Caco-2 (cell line): Measurements from ENCODE around the gene ASF1B. TPM values are rescaled to one million over a fixed set of nuclear protein-coding genes. Genes with fewer than 3 reads are reported as not detected.

ENCODE experiments used
- BruUV-seq: library from RNA; stranded (reverse); fragments of 400-500 nt; replicated peaks from 2 replicates; lab custom pipeline; 2021; lab: Mats Ljungman, UMichigan
- CTCF ChIA-PET: fragments of 300-600 bp; sonication (Branson Sonifier 250); formaldehyde crosslinking; loops from one replicate; lab custom pipeline; 2022; ENCODE audit warnings: antibody characterized with exemption; lab: Charles Lee
- POLR2A ChIA-PET: fragments of 300-600 bp; sonication (Branson Sonifier 250); formaldehyde crosslinking; loops from one replicate; lab custom pipeline; 2022; ENCODE audit warnings: antibody characterized with exemption; lab: Charles Lee
- DNase-seq, 2 experiments: peaks; one replicate each; pipeline versions ENCODE4 v3.0.0 to v3.0.0-alpha.2; 2020 to 2022
- H3K27me3 ChIP-seq: replicated peaks from 2 replicates; pipeline ENCODE4 v1.6.0; 2011; ENCODE audit warnings: low read length; ENCODE audit not compliant: control insufficient read depth, insufficient read depth
- H3K36me3 ChIP-seq: 2 replicates; pipeline ENCODE4 v1.5.1; 2011; ENCODE audit warnings: low read length; ENCODE audit not compliant: control insufficient read depth, insufficient read depth
- H3K4me1 ChIP-seq: fragments of 250-450 bp; sonication (Bioruptor Pico); 2 replicates; pipeline ENCODE4 v1.5.1; 2020; ENCODE audit warnings: mild to moderate bottlenecking
- H3K4me3 ChIP-seq: 2 replicates; pipeline ENCODE4 v1.5.1; 2011; ENCODE audit warnings: low read depth, mild to moderate bottlenecking, control low read depth, low read length
- H3K9me3 ChIP-seq: fragments of 250-450 bp; sonication (Bioruptor Pico); 2 replicates; pipeline ENCODE4 v1.5.1; 2020; ENCODE audit warnings: mild to moderate bottlenecking, moderate library complexity
- H3K27ac Mint-ChIP-seq: one replicate; pipeline ENCODE4 v1.8.0; 2022; ENCODE audit warnings: mixed read lengths; ENCODE audit not compliant: unreplicated experiment
- H3K27me3 Mint-ChIP-seq: one replicate; pipeline ENCODE4 v1.8.0; 2022; ENCODE audit warnings: mixed read lengths; ENCODE audit not compliant: insufficient read depth, unreplicated experiment
- H3K36me3 Mint-ChIP-seq: one replicate; pipeline ENCODE4 v1.8.0; 2022; ENCODE audit warnings: mild to moderate bottlenecking, mixed read lengths; ENCODE audit not compliant: insufficient read depth, unreplicated experiment
- H3K4me1 Mint-ChIP-seq: one replicate; pipeline ENCODE4 v1.8.0; 2022; ENCODE audit warnings: low read depth, mixed read lengths; ENCODE audit not compliant: unreplicated experiment
- H3K4me3 Mint-ChIP-seq: one replicate; pipeline ENCODE4 v1.8.0; 2022; ENCODE audit warnings: mild to moderate bottlenecking, moderate library complexity, mixed read lengths; ENCODE audit not compliant: unreplicated experiment
- H3K9me3 Mint-ChIP-seq: one replicate; pipeline ENCODE4 v1.8.0; 2022; ENCODE audit warnings: mixed read lengths; ENCODE audit not compliant: unreplicated experiment
- CTCF ChIP-seq, 2 experiments: fragments of 200-600 bp in 1 of 2; IDR thresholded peaks; 1 replicate in 1 of 2; 2 replicates in 1 of 2; pipeline versions ENCODE4 v1.5.1 to v1.8.0; 2011 to 2022; ENCODE audit warnings: antibody characterized with exemption in 1 of 2, control low read depth in 1 of 2, inconsistent platforms in 1 of 2, low read depth in 1 of 2, low read length in 1 of 2, mild to moderate bottlenecking in 1 of 2, moderate library complexity in 1 of 2; ENCODE audit not compliant: insufficient read depth in 1 of 2, severe bottlenecking in 1 of 2, unreplicated experiment in 1 of 2
- intact Hi-C: fragments of 100-400 bp; cut with micrococcal nuclease; formaldehyde crosslinking; loops from one replicate; pipeline ENCODE4 v1.10.0; 2022; ENCODE audit not compliant: unreplicated experiment
- total RNA-seq: library from RNA; stranded (reverse); gene quantifications from 2 replicates; pipeline ENCODE4 v1.2.3, GENCODE V29; 2022

Gene ASF1B
- total RNA-seq, 1 experiment from 2014 or later = 40.2 TPM

- H3K4me1 ChIP-seq = peaks cover 13% of the 10 kb centered on the region
- Mint-ChIP-seq H3K27me3 (no peaks in the 10 kb centered on the region), H3K9me3 (no peaks in the 10 kb centered on the region), H3K4me3 (no peak overlapping the region), H3K4me1 (peaks cover 8% of the 10 kb centered on the region), H3K36me3 (peaks cover 50% of the 10 kb centered on the region), H3K27ac (no peak overlapping the region)
- no peak overlapping the region for H3K4me3 ChIP-seq
- ChIA-PET CTCF (no interaction called here), POLR2A (no interaction called here)
- TF ChIP-seq CTCF (IDR thresholded peaks at IDR 0.05; ENCODE audit: insufficient read depth in 1 of 2, low read depth in 1 of 2, low read length in 1 of 2, severe bottlenecking in 1 of 2, unreplicated experiment in 1 of 2) = no peak
- H3K36me3 ChIP-seq = peaks cover 1% of the 10 kb centered on the region; the same call in 1 of the 2 replicates
- intact Hi-C loops = no loop called here
- DNase-seq = no peak
- no peaks in the 10 kb centered on the region for H3K9me3 ChIP-seq
- no peaks in the 10 kb centered on the region for H3K27me3 ChIP-seq
- BruUV-seq = no TSS peak
These were observed 15.9 kb downstream of the ASF1B start for GRCh38 chr19:14120497-14120780.

GRCh38 chr19:14119644-14120496 is 16.5 kb downstream of the ASF1B start:
- Histone ChIP-seq H3K9me3 (no peaks in the 10 kb centered on the region), H3K4me3 (no peak overlapping the region), H3K36me3 (peaks cover 1% of the 10 kb centered on the region; the same call in 1 of the 2 replicates), H3K4me1 (peaks cover 13% of the 10 kb centered on the region), H3K27me3 (no peaks in the 10 kb centered on the region)
- no peaks in the 10 kb centered on the region for H3K9me3 Mint-ChIP-seq
- H3K36me3 Mint-ChIP-seq = peaks cover 50% of the 10 kb centered on the region
- intact Hi-C loops = loop anchor here (2.0 to 5.0 kb wide), 2 partner anchors 17 to 38 kb away; partner anchors contain the start of gene ASF1B
- H3K27ac Mint-ChIP-seq = no peak overlapping the region
- no peak for DNase-seq
- BruUV-seq = no TSS peak
- H3K4me3 Mint-ChIP-seq = no peak overlapping the region
- H3K4me1 Mint-ChIP-seq = peaks cover 8% of the 10 kb centered on the region
- CTCF ChIA-PET = no interaction called here
- POLR2A ChIA-PET = no interaction called here
- no peaks in the 10 kb centered on the region for H3K27me3 Mint-ChIP-seq
- no peak for TF ChIP-seq CTCF (IDR thresholded peaks at IDR 0.05; ENCODE audit: insufficient read depth in 1 of 2, low read depth in 1 of 2, low read length in 1 of 2, severe bottlenecking in 1 of 2, unreplicated experiment in 1 of 2)

GRCh38 chr19:14119146-14119545 is 17.2 kb downstream of the ASF1B start:
- Mint-ChIP-seq H3K4me1 (peaks cover 8% of the 10 kb centered on the region), H3K36me3 (peaks cover 50% of the 10 kb centered on the region), H3K27me3 (no peaks in the 10 kb centered on the region), H3K9me3 (no peaks in the 10 kb centered on the region), H3K27ac (peak overlapping the region; percentile 85), H3K4me3 (peak overlapping the region; percentile 83)
- H3K4me3 ChIP-seq = no peak overlapping the region
- TF ChIP-seq CTCF (IDR thresholded peaks at IDR 0.05; ENCODE audit: insufficient read depth in 1 of 2, low read depth in 1 of 2, low read length in 1 of 2, severe bottlenecking in 1 of 2, unreplicated experiment in 1 of 2) = no peak
- intact Hi-C loops = loop anchor here (2.0 to 5.0 kb wide), 2 partner anchors 18 to 37 kb away; partner anchors contain the start of gene ASF1B
- peaks cover 13% of the 10 kb centered on the region for H3K4me1 ChIP-seq
- POLR2A ChIA-PET = no interaction called here
- CTCF ChIA-PET = no interaction called here
- H3K27me3 ChIP-seq = no peaks in the 10 kb centered on the region
- DNase-seq = no peak
- no TSS peak for BruUV-seq
- peaks cover 1% of the 10 kb centered on the region; the same call in 1 of the 2 replicates for H3K36me3 ChIP-seq
- no peaks in the 10 kb centered on the region for H3K9me3 ChIP-seq
